Panc1 (cell line): ENCODE results near the gene FIG4. TPM values are rescaled to one million over a fixed set of nuclear protein-coding genes. Genes with fewer than 3 reads are reported as not detected.

ENCODE experiments used
- ATAC-seq: fragments of 200-7000 bp; cut with Tn5 transposase; 2 replicates; pipeline ENCODE4 v1.9.1; 2020; ENCODE audit warnings: mild to moderate bottlenecking, moderate library complexity
- BruUV-seq: library from RNA; stranded (reverse); fragments of 400-500 nt; replicated peaks from 2 replicates; lab custom pipeline; 2021; lab: Mats Ljungman, UMichigan
- CTCF ChIA-PET: fragments of 300-600 bp; sonication (Branson Sonifier 250); formaldehyde crosslinking; loops from one replicate; lab custom pipeline; 2022; ENCODE audit warnings: antibody characterized with exemption; lab: Charles Lee
- POLR2A ChIA-PET: fragments of 300-600 bp; sonication (Branson Sonifier 250); formaldehyde crosslinking; loops from one replicate; lab custom pipeline; 2022; ENCODE audit warnings: antibody characterized with exemption; lab: Charles Lee
- DNase-seq: peaks from one replicate; pipeline ENCODE4 v3.0.0-alpha.2; 2010; ENCODE audit warnings: low read depth, low spot score
- H3K27ac ChIP-seq: 2 replicates; pipeline ENCODE4 v1.5.1; 2011; ENCODE audit warnings: mild to moderate bottlenecking, low read length, inconsistent platforms
- H3K27me3 ChIP-seq: fragments of 200-500 bp; sonication (Bioruptor generic); 2 replicates; pipeline ENCODE4 v1.6.0; 2014; ENCODE audit warnings: low read length, inconsistent platforms; ENCODE audit not compliant: control insufficient read depth, insufficient read depth
- H3K36me3 ChIP-seq: fragments of 200-500 bp; sonication (Bioruptor generic); 2 replicates; pipeline ENCODE4 v1.5.1; 2014; ENCODE audit warnings: inconsistent platforms, mild to moderate bottlenecking, low read length, moderate library complexity; ENCODE audit not compliant: control insufficient read depth, insufficient read depth
- H3K4me1 ChIP-seq: 2 replicates; pipeline ENCODE4 v1.5.1; 2011; ENCODE audit warnings: inconsistent platforms, mild to moderate bottlenecking, low read length, moderate library complexity; ENCODE audit not compliant: control insufficient read depth, insufficient read depth
- H3K4me3 ChIP-seq, 2 experiments: 2 replicates each; pipeline ENCODE4 v1.5.1; 2011 to 2012; ENCODE audit warnings: low read depth in 2 of 2, low read length in 2 of 2, mild to moderate bottlenecking in 2 of 2, inconsistent platforms in 1 of 2, moderate library complexity in 1 of 2
- H3K9me3 ChIP-seq: fragments of 200-500 bp; sonication (Bioruptor generic); 2 replicates; pipeline ENCODE4 v1.5.1; 2014; ENCODE audit warnings: low read depth, mild to moderate bottlenecking, inconsistent platforms, low read length, moderate library complexity; ENCODE audit not compliant: control insufficient read depth, insufficient read depth
- POLR2AphosphoS5 ChIP-seq: IDR thresholded peaks from 2 replicates; pipeline ENCODE4 v1.6.1; 2012; ENCODE audit warnings: mild to moderate bottlenecking, low read depth, low read length, moderate library complexity
- SIN3A ChIP-seq: IDR thresholded peaks from 2 replicates; pipeline ENCODE4 v1.6.1; 2012; ENCODE audit warnings: low read depth, mild to moderate bottlenecking, low read length, moderate library complexity, borderline replicate concordance; ENCODE audit not compliant: insufficient read depth
- TCF7L2 ChIP-seq: IDR thresholded peaks from 2 replicates; pipeline ENCODE4 v1.6.1; 2011; ENCODE audit warnings: mild to moderate bottlenecking, low read depth, low read length, inconsistent platforms
- in situ Hi-C: cut with HindIII; loops from 2 replicates; pipeline ENCODE4 v1.10.0; 2016; ENCODE audit warnings: low sequenced_read_pairs, low pct_unique_long_range_greater_than_20kb
- intact Hi-C: fragments of 100-400 bp; cut with micrococcal nuclease; formaldehyde crosslinking; loops from one replicate; pipeline ENCODE4 v1.10.0; 2022; ENCODE audit not compliant: unreplicated experiment
- total RNA-seq: library from RNA; stranded (reverse); gene quantifications from one replicate; pipeline ENCODE4 v1.2.1, GENCODE V29; 2021; ENCODE audit not compliant: unreplicated experiment
- TF ChIP-seq, protein P1 (sequence below), 2 experiments: IDR thresholded peaks; 2 replicates each; pipeline ENCODE4 v1.6.1; 2011 to 2012; ENCODE audit warnings: low read depth in 2 of 2, control low read depth in 1 of 2, low read length in 1 of 2, mild to moderate bottlenecking in 1 of 2, moderate library complexity in 1 of 2; ENCODE audit not compliant: insufficient read depth in 1 of 2
- TF ChIP-seq, protein P2 (sequence below): fragments of 450-650 bp; IDR thresholded peaks from 2 replicates; pipeline ENCODE4 v1.5.1; 2017; ENCODE audit warnings: mild to moderate bottlenecking

The FIG4 gene
- total RNA-seq, 1 experiment from 2014 or later = 19.0 TPM

DNA sequence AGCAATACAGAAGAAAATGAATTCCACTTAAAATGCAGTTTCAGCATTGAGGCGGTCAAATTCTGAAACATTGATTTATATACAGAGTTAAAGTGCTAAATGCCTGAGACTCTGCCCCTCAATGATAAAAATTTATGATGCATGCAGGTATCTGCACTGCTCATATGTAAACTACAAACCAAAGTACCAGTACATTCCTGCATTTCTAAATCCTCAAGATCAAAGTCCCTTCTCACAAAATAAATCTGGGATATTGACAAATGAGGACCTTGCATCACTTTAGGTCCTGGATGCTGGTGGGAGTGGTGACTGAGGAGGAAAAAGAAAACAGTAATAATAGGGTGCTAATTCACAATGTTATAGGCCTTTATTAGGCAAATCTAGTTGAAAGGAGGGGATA, 101.9 kb downstream of the FIG4 start:
- H3K4me3 ChIP-seq = no peak overlapping the region
- TF ChIP-seq SIN3A = no peak
- TF ChIP-seq, protein P1, sequence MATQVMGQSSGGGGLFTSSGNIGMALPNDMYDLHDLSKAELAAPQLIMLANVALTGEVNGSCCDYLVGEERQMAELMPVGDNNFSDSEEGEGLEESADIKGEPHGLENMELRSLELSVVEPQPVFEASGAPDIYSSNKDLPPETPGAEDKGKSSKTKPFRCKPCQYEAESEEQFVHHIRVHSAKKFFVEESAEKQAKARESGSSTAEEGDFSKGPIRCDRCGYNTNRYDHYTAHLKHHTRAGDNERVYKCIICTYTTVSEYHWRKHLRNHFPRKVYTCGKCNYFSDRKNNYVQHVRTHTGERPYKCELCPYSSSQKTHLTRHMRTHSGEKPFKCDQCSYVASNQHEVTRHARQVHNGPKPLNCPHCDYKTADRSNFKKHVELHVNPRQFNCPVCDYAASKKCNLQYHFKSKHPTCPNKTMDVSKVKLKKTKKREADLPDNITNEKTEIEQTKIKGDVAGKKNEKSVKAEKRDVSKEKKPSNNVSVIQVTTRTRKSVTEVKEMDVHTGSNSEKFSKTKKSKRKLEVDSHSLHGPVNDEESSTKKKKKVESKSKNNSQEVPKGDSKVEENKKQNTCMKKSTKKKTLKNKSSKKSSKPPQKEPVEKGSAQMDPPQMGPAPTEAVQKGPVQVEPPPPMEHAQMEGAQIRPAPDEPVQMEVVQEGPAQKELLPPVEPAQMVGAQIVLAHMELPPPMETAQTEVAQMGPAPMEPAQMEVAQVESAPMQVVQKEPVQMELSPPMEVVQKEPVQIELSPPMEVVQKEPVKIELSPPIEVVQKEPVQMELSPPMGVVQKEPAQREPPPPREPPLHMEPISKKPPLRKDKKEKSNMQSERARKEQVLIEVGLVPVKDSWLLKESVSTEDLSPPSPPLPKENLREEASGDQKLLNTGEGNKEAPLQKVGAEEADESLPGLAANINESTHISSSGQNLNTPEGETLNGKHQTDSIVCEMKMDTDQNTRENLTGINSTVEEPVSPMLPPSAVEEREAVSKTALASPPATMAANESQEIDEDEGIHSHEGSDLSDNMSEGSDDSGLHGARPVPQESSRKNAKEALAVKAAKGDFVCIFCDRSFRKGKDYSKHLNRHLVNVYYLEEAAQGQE (IDR thresholded peaks at IDR 0.05; ENCODE audit: insufficient read depth in 1 of 2, low read depth in 2 of 2, low read length in 1 of 2) = no peak
- TF ChIP-seq TCF7L2 = no peak
- no peak for TF ChIP-seq POLR2AphosphoS5
- TF ChIP-seq, protein P2, sequence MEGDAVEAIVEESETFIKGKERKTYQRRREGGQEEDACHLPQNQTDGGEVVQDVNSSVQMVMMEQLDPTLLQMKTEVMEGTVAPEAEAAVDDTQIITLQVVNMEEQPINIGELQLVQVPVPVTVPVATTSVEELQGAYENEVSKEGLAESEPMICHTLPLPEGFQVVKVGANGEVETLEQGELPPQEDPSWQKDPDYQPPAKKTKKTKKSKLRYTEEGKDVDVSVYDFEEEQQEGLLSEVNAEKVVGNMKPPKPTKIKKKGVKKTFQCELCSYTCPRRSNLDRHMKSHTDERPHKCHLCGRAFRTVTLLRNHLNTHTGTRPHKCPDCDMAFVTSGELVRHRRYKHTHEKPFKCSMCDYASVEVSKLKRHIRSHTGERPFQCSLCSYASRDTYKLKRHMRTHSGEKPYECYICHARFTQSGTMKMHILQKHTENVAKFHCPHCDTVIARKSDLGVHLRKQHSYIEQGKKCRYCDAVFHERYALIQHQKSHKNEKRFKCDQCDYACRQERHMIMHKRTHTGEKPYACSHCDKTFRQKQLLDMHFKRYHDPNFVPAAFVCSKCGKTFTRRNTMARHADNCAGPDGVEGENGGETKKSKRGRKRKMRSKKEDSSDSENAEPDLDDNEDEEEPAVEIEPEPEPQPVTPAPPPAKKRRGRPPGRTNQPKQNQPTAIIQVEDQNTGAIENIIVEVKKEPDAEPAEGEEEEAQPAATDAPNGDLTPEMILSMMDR = no peak
- H3K36me3 ChIP-seq = no peaks in the 10 kb centered on the region
- no TSS peak for BruUV-seq
- intact Hi-C loops (no loop called here), in situ Hi-C loops (no loop called here)
- POLR2A ChIA-PET = interaction anchor here (0.6 kb wide), 2 partner anchors 223 to 797 kb away, joined by 3 read pairs; no protein-coding TSS in a partner anchor
- ATAC-seq (no peak), DNase-seq (no peak)
- H3K9me3 ChIP-seq = no peaks in the 10 kb centered on the region
- H3K27me3 ChIP-seq = no peaks in the 10 kb centered on the region
- 0 out of 2 replicates have a peak, but pooled peaks cover 3% of the 10 kb centered on the region for H3K4me1 ChIP-seq
- no peak overlapping the region for H3K27ac ChIP-seq
- CTCF ChIA-PET = no interaction called here

DNA sequence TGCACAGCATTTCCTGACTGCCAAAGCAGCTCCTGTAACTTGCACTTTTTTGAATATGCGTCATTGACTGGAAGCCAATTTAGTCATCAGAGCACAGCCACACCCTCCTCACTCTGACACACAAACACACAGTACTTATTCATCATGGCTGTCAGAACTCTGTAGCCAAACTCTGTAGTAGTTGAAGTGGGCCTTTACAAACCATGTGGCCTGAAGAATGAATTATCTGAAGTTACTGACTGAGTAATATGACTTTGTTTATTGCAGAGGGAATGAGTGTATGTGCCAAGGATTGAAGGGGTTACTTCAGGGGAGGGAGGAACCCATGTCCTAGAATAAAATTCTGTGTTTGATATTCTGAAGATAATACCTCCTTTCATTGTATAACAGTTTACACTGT, 102.7 kb downstream of the FIG4 start:
- ChIA-PET POLR2A (interaction anchor here (0.6 kb wide), 2 partner anchors 223 to 797 kb away, joined by 3 read pairs; no protein-coding TSS in a partner anchor), CTCF (no interaction called here)
- H3K27me3 ChIP-seq = no peaks in the 10 kb centered on the region
- peak; percentile 81 for ATAC-seq
- no TSS peak for BruUV-seq
- in situ Hi-C loops (no loop called here), intact Hi-C loops (no loop called here)
- no peak overlapping the region for H3K4me3 ChIP-seq
- no peaks in the 10 kb centered on the region for H3K36me3 ChIP-seq
- 0 out of 2 replicates have a peak, but pooled peaks cover 3% of the 10 kb centered on the region for H3K4me1 ChIP-seq
- DNase-seq = peak; percentile 91
- TF ChIP-seq, protein P1 (IDR thresholded peaks at IDR 0.05; ENCODE audit: insufficient read depth in 1 of 2, low read depth in 2 of 2, low read length in 1 of 2) = no peak
- TF ChIP-seq, protein P2 = peak; percentile 6; the same call in 1 of the 2 replicates
- no peaks in the 10 kb centered on the region for H3K9me3 ChIP-seq
- H3K27ac ChIP-seq = no peak overlapping the region
